Retinal pigment epithelial cell (primary cell): ENCODE data around the gene CD34.

ENCODE experiments used
- DNase-seq: peaks from one replicate; pipeline ENCODE4 v3.0.0-alpha.2; 2010; ENCODE audit warnings: low read depth
- H3K4me3 ChIP-seq: 2 replicates; pipeline ENCODE4 v1.5.1; 2011; ENCODE audit warnings: mild to moderate bottlenecking, low read length, control low read depth, moderate library complexity
- CTCF ChIP-seq: conservative IDR thresholded peaks from 2 replicates; pipeline ENCODE4 v1.5.1; 2011; ENCODE audit warnings: low read depth, low read length, control low read depth, inconsistent platforms

Gene CD34

GRCh38 chr1:207911856-207912760, 1.2 kb upstream of the CD34 start:
- no peak for TF ChIP-seq CTCF
- H3K4me3 ChIP-seq = no peak overlapping the region
- no peak for DNase-seq

DNA sequence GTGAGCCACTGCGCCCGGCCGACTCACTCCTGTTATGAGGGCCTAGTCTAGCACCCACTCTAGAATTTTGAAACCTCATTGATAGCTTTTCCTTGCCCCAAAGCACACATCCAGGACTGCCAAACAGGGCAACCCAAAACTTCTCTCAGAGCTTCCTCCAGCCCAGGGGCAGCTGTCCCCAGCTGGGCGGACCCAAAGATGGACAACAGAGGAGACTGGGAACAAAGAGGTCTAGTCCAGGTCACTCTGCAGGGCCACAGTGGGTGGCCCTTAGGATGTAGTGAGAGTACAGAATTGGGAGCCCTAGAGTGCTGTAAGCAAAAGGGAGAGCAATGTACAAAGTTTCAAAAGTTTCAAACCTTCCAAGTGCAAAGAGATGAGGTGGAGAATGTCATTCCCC, 1.2 kb downstream of the CD34 start:
- no peak overlapping the region for H3K4me3 ChIP-seq
- no peak for TF ChIP-seq CTCF
- no peak for DNase-seq

- DNase-seq = no peak
- TF ChIP-seq CTCF = no peak
- H3K4me3 ChIP-seq = no peak overlapping the region
Measured at GRCh38 chr1:207908107-207908734, 2.7 kb downstream of the CD34 start.

GRCh38 chr1:207904391-207904790, 6.5 kb downstream of the CD34 start:
- no peak for DNase-seq
- no peak overlapping the region for H3K4me3 ChIP-seq
- TF ChIP-seq CTCF = no peak

- TF ChIP-seq CTCF = no peak
- no peak for DNase-seq
- H3K4me3 ChIP-seq = no peak overlapping the region
Measured at GRCh38 chr1:207903767-207904166, 7.2 kb downstream of the CD34 start.

DNA sequence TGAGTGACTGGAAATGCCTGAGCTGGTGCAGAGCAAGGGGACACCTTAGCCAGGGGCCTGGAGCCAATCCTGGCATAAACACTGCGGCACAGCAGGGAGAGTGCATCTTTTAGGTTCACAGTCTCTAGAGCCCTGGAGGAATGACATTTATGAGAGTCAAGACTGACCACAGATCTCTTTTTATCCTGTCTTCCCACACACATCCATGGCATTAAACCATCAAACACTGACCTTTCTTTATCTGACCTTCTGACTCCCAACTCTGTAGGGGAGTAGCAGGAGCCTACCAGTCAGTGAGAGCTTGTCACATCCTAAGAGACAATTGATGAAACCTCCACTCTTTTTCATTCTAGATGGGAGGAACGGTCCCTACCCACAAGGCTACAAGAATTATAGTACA, 7.9 kb downstream of the CD34 start:
- TF ChIP-seq CTCF = no peak
- no peak for DNase-seq
- H3K4me3 ChIP-seq = no peak overlapping the region

GRCh38 chr1:207902566-207902965, 8.4 kb downstream of the CD34 start:
- no peak for TF ChIP-seq CTCF
- DNase-seq = no peak
- H3K4me3 ChIP-seq = no peak overlapping the region
